HFFc6 (cell line): ENCODE data around the gene KCMF1. TPM values are rescaled to one million over a fixed set of nuclear protein-coding genes. Genes with fewer than 3 reads are reported as not detected.
A peak's percentile ranks its signal among the peaks of the same experiment; 100 is the strongest.

Source experiments
- DNase-seq: peaks from one replicate; pipeline ENCODE4 v3.0.0-alpha.2; 2018
- H3K27ac Mint-ChIP-seq: 2 replicates; pipeline ENCODE4 v1.8.0; 2020; ENCODE audit warnings: mild to moderate bottlenecking, mixed read lengths
- H3K27me3 Mint-ChIP-seq: 2 replicates; pipeline ENCODE4 v1.8.0; 2021; ENCODE audit warnings: mild to moderate bottlenecking, moderate library complexity, mixed read lengths; ENCODE audit not compliant: insufficient read depth
- H3K36me3 Mint-ChIP-seq: 2 replicates; pipeline ENCODE4 v1.8.0; 2021; ENCODE audit warnings: low read depth, mixed read lengths
- H3K4me1 Mint-ChIP-seq: 2 replicates; pipeline ENCODE4 v1.8.0; 2020; ENCODE audit warnings: low read depth, mixed read lengths
- H3K4me3 Mint-ChIP-seq: 2 replicates; pipeline ENCODE4 v1.8.0; 2020; ENCODE audit warnings: mild to moderate bottlenecking, moderate library complexity, mixed read lengths
- H3K9me3 Mint-ChIP-seq: 2 replicates; pipeline ENCODE4 v1.8.0; 2020; ENCODE audit warnings: mild to moderate bottlenecking, mixed read lengths
- total RNA-seq, 6 experiments: library from RNA; stranded (reverse); fragmentation: NEBNext Ultra II Directional; extraction: Animal tissue kit (Norgen Biotek cat#: 25700); gene quantifications; 2 replicates in 1 of 6; 3 replicates in 5 of 6; pipeline ENCODE4 v1.2.3, GENCODE V29; 2021
- TF ChIP-seq, protein P1 (sequence below): fragments of 200-600 bp; sonication (generic); IDR thresholded peaks from 2 replicates; pipeline ENCODE4 v1.5.0; 2021; ENCODE audit warnings: antibody characterized with exemption, mild to moderate bottlenecking

Gene KCMF1
- total RNA-seq, 6 experiments from 2014 or later: 95.7 to 105 (median 101) TPM

DNA sequence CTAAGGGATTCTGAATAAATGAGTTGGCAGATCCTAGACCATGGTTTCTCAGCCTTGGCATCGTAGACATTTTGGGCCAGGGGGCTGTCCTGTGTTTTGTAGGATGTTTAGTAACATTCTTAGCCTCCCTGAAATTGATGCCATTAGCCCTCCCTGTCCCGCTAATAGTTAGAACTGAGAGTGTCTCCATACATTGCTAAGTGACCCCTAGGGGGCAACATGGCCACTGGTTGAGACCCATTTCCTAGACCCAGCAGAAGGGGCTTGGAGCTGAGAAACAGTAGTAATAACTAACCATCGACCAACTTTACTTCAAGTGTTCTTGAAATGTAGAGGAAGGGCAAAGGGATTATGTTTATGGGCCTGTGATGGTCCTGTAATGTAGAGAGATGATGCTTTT, 40.8 kb downstream of the KCMF1 start:
- Mint-ChIP-seq H3K27ac (peak overlapping the region; percentile 28), H3K36me3 (peaks cover 32% of the 10 kb centered on the region), H3K4me3 (no peak overlapping the region; the same call in 1 of the 2 replicates), H3K27me3 (peaks cover 3% of the 10 kb centered on the region; the same call in 1 of the 2 replicates), H3K4me1 (peaks cover 82% of the 10 kb centered on the region), H3K9me3 (no peaks in the 10 kb centered on the region)
- TF ChIP-seq, protein P1, sequence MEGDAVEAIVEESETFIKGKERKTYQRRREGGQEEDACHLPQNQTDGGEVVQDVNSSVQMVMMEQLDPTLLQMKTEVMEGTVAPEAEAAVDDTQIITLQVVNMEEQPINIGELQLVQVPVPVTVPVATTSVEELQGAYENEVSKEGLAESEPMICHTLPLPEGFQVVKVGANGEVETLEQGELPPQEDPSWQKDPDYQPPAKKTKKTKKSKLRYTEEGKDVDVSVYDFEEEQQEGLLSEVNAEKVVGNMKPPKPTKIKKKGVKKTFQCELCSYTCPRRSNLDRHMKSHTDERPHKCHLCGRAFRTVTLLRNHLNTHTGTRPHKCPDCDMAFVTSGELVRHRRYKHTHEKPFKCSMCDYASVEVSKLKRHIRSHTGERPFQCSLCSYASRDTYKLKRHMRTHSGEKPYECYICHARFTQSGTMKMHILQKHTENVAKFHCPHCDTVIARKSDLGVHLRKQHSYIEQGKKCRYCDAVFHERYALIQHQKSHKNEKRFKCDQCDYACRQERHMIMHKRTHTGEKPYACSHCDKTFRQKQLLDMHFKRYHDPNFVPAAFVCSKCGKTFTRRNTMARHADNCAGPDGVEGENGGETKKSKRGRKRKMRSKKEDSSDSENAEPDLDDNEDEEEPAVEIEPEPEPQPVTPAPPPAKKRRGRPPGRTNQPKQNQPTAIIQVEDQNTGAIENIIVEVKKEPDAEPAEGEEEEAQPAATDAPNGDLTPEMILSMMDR: peak; percentile 57
- DNase-seq: no peak

DNA sequence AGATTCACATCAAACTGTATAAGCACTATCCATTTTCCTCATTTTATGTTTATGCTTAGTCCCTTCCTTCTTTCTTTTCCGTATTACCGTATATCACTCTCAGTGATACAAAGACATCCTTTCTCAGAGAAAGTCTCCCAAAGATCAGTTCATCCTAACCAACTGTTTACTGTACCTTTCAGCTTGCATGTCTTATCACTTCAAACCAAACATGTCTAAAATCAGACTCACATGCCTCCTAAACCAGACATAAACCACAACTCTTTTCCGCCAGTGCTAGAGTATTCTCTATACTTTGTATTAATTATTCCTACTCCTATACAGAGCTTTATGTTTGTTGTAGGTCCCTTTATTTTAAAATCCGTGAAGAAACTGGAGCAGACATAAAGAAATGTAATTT, 41.5 kb downstream of the KCMF1 start:
- H3K27me3 Mint-ChIP-seq: peaks cover 3% of the 10 kb centered on the region; the same call in 1 of the 2 replicates
- H3K36me3 Mint-ChIP-seq: peaks cover 26% of the 10 kb centered on the region
- H3K4me3 Mint-ChIP-seq: no peak overlapping the region
- peaks cover 80% of the 10 kb centered on the region for H3K4me1 Mint-ChIP-seq
- no peak overlapping the region for H3K27ac Mint-ChIP-seq
- H3K9me3 Mint-ChIP-seq: no peaks in the 10 kb centered on the region
- TF ChIP-seq, protein P1: no peak
- DNase-seq: no peak

DNA sequence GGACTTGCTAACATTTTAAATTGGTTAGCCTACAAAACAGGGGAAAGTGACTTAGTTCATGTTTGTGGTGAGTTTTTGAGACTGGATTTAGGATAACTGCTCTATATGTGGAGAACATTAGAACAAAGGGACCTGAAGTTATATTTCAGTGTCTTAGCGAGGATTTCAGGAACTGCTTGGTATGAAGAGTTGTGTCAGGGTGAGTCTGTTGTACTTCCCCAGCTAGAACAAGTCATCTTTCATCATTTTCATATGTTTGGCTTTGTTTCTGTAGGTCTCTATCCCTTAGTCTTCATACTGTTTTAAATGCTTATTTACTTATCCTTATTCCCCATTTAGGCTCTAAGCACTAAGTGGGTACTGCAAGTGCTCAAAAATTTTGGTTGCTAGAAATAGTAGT, 41.9 kb downstream of the KCMF1 start:
- H3K4me1 Mint-ChIP-seq: peaks cover 84% of the 10 kb centered on the region
- H3K4me3 Mint-ChIP-seq: no peak overlapping the region; the same call in 1 of the 2 replicates
- no peaks in the 10 kb centered on the region for H3K9me3 Mint-ChIP-seq
- TF ChIP-seq, protein P1: no peak
- H3K27ac Mint-ChIP-seq: peak overlapping the region; percentile 50
- DNase-seq: no peak
- H3K27me3 Mint-ChIP-seq: peaks cover 3% of the 10 kb centered on the region; the same call in 1 of the 2 replicates
- H3K36me3 Mint-ChIP-seq: peaks cover 24% of the 10 kb centered on the region

DNA sequence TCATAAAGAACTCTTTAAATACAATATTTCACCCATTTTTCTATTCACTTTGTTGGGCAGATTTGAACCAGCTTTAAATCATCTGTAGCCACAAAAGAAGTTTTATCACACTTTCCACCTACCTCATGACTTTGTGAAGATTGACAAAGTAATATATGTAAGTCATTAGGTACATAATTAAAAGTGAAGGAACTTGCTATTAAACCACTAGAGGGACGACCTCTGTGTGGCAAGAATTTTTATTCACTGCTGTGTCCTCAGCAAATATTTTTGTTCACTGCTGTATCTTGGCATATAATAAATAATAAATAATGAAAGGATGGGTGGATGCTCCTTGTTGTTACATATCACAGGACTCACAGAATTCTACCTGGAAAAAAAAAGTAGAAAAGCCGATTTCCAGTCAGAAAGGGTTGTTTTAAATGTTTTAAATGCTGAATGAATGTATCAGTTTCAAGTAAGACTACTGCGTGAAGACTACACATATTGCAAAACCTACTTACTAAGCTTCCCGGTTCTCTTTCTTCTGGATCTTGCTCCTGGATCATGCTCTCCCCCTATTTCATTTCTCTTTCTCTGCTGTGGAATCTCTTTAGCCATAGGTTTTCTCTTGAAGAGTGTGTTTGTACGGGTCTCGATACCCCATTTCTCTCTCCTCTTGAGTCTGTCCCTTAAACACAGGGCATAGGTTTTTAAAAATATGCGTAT, 44.8 kb downstream of the KCMF1 start:
- peak overlapping the region; percentile 61 for H3K27ac Mint-ChIP-seq
- TF ChIP-seq, protein P1: peak; percentile 62; the same call in 1 of the 2 replicates
- H3K27me3 Mint-ChIP-seq: peaks cover 2% of the 10 kb centered on the region; the same call in 1 of the 2 replicates
- H3K9me3 Mint-ChIP-seq: no peaks in the 10 kb centered on the region
- H3K4me3 Mint-ChIP-seq: no peak overlapping the region
- peaks cover 77% of the 10 kb centered on the region for H3K4me1 Mint-ChIP-seq
- no peak for DNase-seq
- peaks cover 7% of the 10 kb centered on the region for H3K36me3 Mint-ChIP-seq

DNA sequence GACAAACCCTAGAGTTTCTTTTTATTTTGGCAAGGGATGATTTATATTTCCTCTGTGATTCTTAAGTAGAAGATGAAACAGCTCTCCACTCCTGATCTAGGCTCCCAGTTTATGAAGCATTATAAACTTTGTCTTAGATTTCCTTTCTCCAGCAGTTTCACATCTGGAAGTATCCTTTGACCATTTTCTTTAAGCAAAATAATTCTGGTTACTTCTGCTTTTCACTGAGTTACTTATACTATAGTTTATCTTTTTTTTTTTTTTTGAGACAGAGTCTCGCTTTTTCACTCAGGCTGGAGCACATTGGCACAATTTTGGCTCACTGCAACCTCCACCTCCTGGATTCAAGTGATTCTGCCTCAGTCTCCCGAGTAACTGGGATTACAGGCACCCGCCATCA, 45.5 kb downstream of the KCMF1 start:
- Mint-ChIP-seq H3K36me3 (peaks cover under 1% of the 10 kb centered on the region), H3K27me3 (peaks cover 2% of the 10 kb centered on the region; the same call in 1 of the 2 replicates), H3K9me3 (no peaks in the 10 kb centered on the region), H3K4me3 (no peak overlapping the region), H3K27ac (peak overlapping the region; percentile 61; the same call in 1 of the 2 replicates), H3K4me1 (peaks cover 74% of the 10 kb centered on the region)
- no peak for DNase-seq
- TF ChIP-seq, protein P1: no peak
